AG09309 (cell line): ENCODE data around the gene DCXR.

ENCODE experiments used
- DNase-seq: peaks from one replicate; pipeline ENCODE4 v3.0.0-alpha.2; 2010; ENCODE audit warnings: low read depth
- H3K4me3 ChIP-seq: 2 replicates; pipeline ENCODE4 v1.5.1; 2011; ENCODE audit warnings: mild to moderate bottlenecking, low read depth, low read length, moderate library complexity; ENCODE audit not compliant: control insufficient read depth
- TF ChIP-seq, protein P1 (sequence below): IDR thresholded peaks from 2 replicates; pipeline ENCODE4 v1.5.1; 2011; ENCODE audit warnings: mild to moderate bottlenecking, low read depth, low read length, inconsistent platforms; ENCODE audit not compliant: insufficient read depth, control insufficient read depth; ENCODE audit errors: missing control alignments

DCXR gene

DNA sequence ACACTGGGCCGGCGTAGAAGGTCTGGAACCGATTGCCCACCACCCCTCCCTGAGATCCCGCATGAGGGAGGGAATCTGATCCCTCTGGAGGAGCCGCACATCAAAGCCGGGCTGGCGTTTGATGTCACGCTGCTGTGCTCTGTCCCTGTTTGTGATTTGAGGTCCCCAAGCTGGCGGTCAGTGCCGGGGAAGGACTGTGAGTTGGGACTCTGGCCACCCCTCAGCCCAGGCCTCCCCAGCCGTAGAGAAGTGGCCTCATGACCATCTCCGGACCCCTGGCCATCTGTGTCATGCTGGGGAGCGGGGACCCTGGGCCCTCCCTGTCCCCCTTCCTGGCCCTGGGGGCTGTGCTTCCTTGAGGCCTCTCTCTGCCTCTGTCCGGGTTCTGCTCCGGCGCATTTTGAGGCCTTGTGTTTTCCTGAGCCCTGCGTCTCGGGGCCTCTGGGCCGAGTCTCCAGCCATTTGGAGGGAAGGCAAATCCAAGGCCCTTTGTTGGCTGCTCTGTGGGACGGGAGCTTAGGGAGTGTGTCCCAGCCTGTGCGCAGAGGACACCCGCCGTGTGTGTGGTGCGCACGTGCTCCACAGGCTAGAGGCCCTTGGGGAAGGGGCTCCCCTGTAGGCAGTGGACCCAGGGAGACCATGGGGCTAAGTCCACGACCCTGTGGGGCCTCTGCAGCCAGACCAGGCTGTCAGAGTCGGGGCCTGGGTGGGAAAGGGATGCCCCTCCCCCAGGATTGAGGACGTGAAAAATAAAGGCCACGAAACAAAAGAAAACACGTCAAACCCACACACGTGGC is 45.0 kb downstream of the DCXR start:
- TF ChIP-seq, protein P1, sequence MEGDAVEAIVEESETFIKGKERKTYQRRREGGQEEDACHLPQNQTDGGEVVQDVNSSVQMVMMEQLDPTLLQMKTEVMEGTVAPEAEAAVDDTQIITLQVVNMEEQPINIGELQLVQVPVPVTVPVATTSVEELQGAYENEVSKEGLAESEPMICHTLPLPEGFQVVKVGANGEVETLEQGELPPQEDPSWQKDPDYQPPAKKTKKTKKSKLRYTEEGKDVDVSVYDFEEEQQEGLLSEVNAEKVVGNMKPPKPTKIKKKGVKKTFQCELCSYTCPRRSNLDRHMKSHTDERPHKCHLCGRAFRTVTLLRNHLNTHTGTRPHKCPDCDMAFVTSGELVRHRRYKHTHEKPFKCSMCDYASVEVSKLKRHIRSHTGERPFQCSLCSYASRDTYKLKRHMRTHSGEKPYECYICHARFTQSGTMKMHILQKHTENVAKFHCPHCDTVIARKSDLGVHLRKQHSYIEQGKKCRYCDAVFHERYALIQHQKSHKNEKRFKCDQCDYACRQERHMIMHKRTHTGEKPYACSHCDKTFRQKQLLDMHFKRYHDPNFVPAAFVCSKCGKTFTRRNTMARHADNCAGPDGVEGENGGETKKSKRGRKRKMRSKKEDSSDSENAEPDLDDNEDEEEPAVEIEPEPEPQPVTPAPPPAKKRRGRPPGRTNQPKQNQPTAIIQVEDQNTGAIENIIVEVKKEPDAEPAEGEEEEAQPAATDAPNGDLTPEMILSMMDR, result no peak
- H3K4me3 ChIP-seq, result no peak overlapping the region
- no peak for DNase-seq

DNA sequence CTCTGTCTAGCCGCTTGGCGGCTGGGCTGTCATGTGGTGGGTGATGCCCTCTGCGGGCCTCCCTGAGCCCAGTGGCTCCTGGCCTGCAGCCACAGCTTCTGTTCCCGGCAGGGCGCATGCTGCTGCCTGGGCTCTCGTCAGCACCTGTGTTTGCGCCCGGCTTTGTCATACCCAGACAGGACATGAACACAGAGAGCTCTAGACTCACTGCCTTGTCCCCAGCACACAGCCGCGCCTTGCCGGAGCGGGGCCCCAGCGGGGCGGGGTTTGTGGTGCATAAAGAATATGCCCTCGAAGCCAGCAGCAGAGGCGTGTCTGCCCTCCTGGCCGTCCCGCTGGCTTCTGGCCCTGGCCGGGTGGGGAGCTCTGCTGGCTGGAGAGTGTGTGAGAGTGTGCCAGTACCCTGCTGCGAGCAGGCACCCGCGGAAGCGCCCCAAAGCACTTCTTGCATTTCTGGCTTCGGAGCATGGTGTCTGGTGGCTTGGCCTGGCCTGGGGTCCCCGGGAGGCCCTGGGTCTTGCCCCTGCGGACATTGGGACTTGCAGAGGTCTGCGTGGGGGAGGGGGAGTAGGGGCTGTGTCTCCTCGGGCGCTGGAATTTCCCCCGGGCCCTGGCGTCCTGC is 45.7 kb downstream of the DCXR start:
- TF ChIP-seq, protein P1, result no peak
- DNase-seq, result no peak
- no peak overlapping the region for H3K4me3 ChIP-seq

DNA sequence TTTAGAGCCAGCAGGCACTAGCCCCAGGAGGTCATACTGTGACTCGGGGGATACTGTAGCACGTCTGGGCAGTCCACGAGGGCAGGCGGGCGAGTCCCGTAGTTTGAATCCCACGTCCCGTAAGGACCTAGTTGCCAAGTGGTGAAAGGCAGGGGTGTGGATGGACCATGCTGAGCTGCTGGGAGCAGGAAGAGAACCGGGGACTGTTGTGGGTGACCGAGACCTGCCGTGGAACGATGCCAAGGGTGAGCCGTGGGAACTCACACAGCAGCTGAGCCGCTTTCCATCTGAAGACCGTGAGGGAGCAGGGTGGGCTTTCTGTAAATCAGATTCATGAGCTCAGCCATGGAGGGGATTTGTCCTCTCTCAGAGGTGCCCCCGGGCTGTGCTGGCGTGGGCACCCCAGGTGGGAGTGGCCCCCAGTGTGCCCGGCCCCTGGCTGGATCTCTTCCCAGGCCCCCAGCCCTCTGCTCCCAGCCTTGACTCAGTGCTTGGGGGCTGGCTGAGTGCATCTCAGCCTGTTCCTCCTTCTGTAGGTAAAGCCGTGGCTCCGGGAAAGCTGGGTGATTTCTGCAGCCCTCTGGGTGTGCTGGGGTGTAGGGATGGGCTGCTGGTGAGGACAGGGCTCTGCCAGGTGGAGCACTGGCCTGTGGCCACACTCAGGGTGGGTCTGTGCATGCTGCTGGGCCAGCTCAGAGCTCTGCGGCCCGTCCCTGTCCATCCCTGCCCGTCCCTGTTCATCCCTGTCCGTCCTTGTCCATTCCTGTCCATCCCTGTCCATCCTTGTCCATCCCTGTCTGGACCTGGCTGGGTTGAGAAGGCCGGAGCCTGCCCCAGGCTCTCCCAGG is 46.4 kb downstream of the DCXR start:
- no peak overlapping the region for H3K4me3 ChIP-seq
- no peak for DNase-seq
- TF ChIP-seq, protein P1, result no peak

DNA sequence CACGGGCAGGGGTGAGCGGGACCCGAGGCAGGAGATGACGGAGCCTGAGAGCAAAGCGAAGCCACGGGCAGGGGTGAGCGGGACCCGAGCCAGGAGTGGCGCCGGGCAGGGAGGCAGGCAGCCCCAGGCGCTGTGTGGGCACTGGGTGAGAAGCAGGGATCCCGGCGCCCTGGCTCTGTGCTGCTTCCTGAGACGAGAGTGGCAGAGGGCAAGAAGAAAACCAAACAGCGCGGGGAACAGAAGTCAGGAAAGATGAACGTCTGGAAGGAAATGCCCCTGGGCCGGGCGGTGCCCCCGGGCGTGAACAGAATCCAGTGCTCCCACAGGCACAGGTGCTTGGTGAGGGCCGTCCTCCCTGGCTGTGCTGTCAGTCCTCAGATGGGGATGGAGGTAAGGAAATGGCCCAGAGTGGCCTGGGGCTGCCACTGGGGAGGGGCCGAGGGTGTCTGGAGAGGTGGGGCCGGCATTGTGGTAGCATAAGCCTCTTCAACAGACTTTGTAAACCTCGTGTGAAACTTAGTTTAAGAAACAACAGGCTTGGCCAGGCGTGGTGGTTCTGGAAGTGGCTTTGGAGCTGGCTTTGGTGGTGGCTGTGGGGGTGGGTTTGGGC is 50.2 kb downstream of the DCXR start:
- no peak for DNase-seq
- TF ChIP-seq, protein P1, result no peak
- H3K4me3 ChIP-seq, result no peak overlapping the region

DNA sequence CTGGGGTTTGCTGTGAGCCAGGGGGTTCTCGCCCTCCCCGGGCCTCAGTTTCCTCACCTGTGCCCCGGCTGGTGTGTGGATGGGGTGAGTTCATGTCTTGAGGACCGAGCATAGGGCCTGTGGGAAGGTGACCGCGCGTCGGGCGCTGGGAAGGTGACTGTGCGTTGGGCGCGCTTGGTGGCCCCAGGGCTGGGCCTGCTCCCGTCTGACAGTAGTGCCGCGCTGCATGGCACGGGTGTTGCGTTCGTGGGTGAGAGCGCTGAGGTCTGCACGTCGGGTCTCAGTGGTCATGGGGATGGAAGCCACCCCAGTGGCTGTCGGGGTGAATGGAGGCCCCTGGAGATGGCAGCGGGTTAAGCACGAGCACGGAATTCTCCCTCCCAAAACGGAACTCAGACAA is 50.9 kb downstream of the DCXR start:
- TF ChIP-seq, protein P1, result no peak
- DNase-seq, result no peak
- no peak overlapping the region for H3K4me3 ChIP-seq
